HL-60 (cell line): Measurements from ENCODE around the gene NAA38.

ENCODE experiments used
- CTCF ChIP-seq: IDR thresholded peaks from one replicate; pipeline ENCODE4 v1.5.1; 2011; ENCODE audit warnings: low read length, control low read depth, inconsistent platforms; ENCODE audit not compliant: insufficient read depth
- GABPA ChIP-seq: IDR thresholded peaks from 2 replicates; pipeline ENCODE4 v1.6.1; 2012; ENCODE audit warnings: low read depth

GRCh38 chr17:7855660-7856010, 1.7 kb downstream of the NAA38 start:
- TF ChIP-seq CTCF: no peak
- TF ChIP-seq GABPA: no peak
